HG02642 (cell line): ENCODE measurements around the gene SNCB.
A peak's percentile ranks its signal among the peaks of the same experiment; 100 is the strongest.

Source experiments
- ATAC-seq: cut with Tn5 transposase; IDR thresholded peaks from one replicate; pipeline ENCODE4 v1.9.1; 2021; ENCODE audit warnings: mild to moderate bottlenecking; ENCODE audit not compliant: unreplicated experiment, poor library complexity

SNCB gene

DNA sequence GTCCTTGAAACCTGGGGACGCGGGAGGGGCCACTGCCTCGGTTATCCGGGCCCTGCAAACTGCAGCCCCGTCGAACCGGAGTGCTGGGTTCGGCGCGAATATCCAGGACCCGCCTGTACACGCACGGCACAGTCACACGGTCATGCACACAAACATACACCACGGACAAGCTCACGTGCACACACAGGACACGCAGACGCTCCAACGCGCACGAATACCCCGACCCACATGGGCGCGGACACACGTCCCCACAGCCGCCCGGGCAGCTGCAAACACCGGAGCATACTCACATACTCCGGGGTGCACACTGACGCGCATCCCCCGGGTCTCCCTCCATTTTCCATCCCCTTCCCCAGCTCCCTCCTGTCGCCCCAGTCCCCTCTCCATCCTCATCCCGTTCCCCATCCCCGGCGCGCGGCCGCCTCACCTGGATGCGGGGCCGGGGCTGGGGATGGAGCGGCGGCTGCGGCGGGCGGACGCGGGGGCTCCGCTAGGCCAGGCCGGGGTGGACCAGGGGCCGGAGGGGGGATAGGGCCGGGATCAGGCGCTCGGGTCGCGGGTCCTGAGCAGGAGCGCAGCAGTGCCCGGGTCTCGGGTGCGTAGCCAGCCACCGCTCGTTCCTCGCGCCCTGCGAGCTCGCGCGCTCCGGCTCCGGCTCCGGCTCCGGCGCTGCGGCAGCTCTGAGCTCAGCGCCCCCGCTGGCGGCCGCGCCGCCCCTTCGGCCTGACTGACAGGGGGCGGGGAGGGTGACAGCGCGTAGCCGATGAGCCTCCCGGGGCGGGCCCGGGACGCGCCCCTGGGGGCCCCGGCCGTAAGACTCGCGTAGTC is at the start of gene SNCB, which contains the start of gene EIF4E1B:
TSS of gene SNCB (minus strand) at position 682 of the 828 bp plus-strand sequence. CDS start 880 bp downstream, outside the sequence.
TSS of gene EIF4E1B (plus strand) at position 823 of the 828 bp plus-strand sequence. CDS start 12,113 bp downstream, outside the sequence.
- peak; percentile 70 for ATAC-seq

DNA sequence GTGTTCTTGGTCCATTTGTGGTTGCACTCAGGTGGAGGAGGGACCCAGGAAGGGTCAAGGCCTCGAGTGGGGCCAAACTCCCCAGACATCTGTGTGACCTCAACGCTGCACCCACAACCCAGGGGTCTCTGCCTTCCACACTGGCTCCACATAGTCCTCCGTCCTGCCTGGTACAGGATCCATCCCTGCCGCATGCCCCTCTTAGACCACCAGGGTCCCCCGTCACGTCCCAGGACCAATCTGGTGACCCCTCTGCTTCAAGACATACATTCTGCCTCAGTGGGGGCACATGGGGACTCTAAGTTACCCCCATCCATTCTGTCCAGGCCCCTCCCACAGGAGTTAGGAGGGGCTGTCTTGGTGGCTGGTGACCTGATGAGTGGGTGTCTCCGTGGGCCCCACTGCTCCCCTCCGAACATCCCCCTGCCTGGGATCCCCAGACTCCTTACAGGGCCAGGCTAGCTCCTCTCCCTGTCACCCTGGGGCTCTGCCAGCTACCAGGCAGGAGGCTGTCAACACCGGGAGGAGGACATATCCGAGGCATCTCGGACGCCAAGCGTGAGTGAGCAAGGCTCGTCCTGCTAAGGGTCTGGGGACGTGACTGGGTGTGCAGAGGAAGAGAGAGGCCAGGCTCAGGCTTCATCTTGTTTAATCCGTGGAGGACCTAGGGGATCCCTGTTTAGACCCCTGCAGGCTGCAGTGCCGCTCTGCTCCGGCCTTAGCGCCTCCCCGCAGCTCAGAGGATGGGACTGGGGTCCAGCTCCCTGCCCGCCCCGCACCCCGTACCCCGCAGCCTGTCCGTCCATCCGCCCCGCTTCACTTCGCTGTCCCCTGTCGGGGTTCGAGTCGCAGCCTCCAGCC is 49.3 kb upstream of the SNCB start:
- no peak for ATAC-seq

DNA sequence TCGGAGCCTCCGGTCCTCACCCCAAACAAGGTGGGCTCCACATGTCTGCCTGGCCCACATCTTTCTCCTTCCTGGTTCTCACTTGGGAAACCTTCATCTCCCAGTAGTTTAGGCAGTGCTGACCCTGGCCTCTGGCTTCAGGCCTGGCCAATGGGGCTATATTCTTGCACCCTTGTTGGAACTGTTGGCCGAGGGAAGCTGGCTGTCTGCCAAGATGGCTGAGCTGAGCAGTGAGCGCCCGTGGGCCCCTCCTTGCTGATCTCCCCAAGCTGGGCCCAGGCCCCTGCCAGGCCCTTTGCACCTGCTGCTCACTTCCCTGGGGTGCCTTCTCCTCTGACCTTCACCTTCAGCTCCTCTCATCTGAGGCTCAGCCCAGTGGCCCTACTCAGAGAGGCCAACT is 48.2 kb upstream of the SNCB start:
- ATAC-seq, result no peak

DNA sequence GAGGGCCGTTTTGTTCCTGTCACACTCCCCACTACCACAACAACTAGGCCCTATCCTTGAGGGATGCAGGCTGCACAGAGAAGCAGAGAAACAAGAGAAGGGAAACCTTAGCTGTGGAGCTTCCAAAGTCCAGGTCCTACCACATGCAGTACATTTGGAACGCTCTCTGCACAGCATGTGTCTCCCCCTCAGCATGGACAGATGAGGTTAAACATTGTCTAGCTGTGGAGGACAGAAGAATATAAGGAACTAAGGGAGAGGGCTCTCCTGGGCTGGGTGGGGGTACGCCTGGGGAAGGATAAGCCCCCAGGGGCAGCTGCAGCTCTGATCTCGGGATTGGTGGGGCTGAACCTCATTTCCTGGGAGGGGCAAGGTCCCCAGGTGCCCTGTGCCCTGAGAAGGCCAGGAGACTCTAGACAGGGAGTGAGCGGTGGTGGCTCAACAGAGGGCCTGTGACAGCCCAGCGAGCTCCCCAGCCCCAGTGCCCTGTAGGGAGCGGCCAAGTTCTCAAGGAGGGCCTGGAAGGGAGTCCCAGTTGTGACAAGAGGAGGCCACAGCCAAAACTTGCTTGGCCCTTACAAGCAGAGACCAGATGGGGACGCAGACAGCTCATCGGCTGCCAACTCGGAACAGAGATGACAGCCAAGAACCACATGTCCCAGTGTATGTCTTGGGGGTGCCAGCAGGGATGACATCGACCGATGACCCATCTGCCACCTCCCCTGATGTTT is 47.0 kb upstream of the SNCB start:
- ATAC-seq, result no peak

DNA sequence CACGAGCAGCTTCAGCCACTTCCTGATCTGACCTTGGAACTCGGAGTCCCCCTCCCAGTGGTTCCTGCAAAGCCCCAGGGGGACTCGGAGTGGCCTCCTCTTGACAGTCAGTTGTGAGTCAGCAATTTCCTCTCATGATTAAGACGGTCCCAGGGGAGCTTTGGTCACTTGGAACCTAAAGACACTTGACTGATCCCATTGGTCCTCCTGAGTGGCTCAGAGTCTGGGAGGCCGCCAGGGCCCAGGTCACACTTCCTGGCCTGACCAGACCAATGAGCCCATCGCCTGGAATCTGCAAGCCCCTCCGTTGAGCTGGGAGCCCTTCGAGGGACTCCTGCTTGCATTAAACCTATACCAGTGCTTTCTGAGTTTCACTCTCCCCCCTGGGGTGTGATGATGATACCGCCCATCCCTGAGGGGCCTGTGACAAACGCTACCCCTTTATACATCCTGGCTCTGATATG is 46.1 kb upstream of the SNCB start:
- ATAC-seq, result peak; percentile 58

DNA sequence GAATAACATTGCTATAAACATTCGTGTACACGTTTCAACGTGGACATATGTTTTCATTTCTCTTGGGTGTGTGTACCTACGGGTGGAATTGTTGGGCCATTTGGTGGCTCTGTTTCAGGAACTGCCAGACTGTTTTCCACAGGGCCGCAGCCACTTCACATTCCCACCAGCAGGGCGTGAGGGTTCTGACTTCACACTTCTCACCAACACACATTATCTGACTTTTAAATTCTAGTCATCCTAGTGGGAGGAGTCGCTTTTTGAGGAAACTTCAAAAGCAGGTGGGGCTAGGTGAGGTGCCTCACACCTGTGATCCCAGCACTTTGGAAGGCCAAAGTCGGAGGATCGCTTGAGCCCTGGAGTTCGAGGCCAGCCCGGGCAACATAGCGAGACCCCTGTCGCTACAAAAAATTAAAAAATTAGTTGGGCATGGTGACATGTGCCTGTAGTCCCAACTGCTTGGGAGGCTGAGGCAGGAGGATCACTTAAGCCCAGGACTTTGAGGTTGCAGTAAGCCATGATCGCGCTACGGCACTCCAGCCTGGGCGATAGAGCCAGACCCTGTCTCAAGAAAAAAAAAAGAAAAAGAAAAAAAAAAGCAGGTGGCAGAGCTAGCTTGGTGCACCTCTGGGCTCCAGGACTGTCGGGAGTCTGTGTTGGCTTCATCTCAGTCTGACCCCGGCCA is 45.5 kb upstream of the SNCB start:
- no peak for ATAC-seq

DNA sequence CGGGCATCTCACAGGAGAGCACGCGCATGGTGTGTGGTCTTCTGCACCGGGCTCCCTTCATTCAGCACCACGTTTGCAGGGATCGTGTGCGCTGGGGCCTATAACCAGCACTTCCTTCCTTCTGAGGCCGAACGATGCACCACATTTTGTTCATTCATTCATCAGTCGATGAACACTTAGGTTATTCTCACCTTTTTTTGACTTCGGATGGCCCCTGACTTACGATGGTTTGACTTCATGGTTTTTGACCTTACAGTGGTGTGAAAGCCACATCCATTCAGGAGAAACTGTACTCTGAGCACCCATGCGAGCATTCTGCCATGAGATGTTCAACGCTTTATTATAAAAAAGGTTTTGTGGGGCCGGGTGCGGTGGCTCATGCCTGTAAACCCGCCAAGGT is 44.5 kb upstream of the SNCB start:
- ATAC-seq, result no peak

DNA sequence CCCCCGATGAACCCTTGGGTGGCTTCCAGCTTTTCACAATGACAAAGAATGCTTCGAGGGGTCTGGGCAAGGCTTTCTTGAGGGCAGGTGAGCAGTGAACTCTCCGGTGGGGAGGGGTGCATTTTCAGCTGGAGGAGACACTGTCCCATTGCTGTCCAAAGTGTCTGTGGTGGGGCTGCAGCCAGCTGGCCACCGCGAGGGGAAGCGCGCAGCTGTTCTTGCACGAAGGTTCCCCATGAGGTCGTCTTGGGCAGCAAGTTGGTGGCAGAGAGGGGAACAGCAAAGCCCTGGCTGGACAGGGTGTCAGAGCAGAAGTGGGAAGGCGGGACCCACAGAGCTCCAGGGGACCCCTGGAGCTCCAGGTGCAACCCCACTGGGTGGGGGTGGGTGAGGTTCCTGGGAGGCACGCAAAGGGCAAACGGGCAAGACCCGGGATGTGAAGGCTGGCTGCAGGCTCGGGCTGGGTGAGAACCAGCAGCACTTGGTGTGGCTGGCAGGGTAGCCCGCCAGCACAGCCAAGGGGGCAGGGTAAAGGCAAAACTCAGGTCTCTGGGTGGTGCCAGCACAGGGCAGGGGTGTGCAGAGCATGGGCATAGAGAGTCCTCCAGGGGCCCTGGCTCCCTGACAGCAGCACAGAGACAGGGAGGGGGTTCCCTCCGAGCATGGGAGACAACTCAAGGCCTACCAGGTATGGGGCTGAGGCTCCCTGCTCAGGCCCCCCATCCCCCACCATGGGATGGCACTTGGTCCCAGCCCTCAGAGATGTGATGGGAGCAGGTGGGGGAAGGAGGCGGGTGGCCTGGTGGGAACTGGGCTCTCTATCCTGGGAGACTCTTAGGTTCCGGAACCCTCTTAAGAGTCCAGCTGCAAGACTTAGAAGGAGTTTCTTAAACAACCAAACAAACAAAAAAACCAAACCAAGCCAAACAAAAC is 43.6 kb upstream of the SNCB start:
- ATAC-seq, result no peak

DNA sequence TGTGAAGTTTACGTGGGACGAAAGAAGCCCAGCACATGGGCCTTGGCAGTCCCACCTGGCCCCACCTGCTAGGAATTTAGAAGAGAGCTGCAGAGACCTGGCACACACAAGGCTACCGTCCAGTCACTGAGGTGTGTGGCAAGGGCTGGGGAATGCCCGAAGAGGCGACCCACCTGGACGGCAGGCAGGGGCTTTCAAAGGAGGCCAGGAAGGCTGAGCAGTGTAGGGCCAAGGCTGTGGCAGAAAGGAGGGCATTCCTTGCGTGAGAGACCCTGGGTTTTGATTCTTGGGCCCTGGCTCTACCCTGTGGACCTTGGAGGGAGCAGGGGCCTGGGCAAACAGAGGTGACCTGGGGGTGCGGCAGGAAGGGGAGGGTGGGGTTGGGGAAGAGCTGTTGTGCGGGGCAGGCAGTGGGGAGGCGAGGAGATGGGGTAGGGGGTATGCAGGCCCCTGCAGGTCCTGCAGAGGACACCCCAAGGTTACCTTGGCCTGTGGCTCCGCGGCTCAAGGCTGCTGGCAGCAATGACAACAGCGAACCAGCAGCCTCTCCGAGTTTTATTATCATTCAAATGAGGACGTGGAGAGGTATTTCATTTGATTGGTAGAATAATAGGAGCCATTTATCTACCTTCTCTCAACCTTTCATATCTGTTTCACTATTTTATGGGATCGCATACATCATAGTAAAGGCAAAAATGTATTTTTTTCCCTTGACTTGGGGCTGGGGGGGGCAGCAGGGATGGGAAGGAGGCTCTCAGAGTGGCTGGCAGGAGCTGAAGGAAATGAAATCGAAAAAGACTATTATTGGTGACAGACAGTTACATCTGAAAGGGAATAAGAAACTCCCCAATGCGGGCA is 41.8 kb upstream of the SNCB start:
- ATAC-seq, result no peak

DNA sequence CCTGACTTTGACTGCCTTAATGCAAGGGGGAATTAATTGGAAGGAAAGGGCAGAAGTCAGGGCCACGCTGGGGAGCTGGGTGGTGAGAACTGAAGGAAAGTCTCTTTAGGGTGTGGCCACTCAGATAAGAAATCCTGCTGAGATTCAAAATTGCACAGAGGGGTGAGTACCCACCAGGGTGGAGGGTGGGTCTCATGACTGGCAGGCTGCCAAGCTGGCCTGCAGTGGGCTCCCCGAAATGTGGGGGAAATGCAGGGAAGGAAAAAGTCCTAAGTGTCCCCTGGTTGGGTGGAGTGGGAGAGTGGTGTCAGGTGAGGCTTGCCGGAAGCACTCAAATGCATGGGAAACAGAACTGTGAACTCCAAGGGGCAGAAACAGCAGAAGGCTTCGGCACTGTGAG is 41.1 kb upstream of the SNCB start:
- no peak for ATAC-seq

DNA sequence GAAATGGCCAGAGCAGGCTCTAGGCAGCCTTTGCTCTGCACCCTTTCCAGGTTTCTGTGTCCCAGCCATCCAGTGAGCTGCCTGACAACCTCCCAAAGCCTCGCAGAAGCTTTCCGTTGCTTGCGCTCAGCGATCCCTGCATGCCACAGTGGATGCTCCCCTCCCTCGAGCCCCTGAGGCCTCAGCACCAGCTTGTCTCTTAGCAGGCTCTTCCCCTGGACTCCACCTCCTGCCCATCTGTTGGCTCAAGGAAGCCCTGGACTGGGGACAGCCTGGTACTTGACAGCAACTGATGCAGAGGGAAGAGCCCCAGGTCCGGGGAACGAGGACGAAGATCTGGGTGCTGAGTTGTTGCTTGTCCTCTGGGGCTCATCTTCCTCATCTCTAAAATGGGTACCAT is 40.1 kb upstream of the SNCB start:
- no peak for ATAC-seq

DNA sequence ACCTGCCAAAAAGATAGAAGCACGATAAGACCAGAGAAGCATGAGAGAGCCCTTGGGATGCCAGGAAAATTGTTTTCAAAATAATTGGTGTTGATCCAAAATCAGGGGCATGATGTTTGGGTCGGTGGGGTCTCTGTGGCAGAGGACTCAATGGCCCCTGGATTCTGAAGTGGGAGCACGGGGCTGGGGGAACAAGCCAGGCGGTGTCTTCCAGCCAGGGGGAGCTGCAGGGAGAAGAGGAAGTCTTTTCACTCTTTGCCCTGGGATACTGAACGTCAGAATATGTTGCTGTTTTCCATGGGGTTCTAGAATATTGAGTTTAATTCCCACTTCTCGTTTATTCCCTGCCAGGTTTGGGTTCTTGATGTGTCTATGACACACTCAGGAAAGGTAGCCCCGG is 37.3 kb upstream of the SNCB start:
- ATAC-seq, result no peak

DNA sequence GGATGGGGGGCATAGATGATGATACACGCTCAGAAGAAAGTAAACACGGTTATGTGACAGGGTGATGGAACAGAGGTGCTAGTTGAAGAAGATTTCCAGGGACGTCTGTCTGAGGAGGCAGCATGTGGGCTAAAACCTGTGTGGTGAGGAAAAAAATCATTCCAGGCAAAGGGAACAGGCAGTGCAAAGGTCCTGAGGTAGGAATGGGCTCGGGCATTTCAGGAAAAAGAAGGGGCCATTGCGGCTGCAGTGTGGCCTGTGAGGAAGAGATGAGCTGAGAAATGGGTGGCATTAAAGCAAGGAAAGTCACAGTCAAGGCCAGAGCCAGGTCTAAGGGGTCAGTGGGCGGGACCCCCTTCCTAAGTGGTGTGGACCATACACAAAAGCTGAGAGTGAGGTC is 35.2 kb upstream of the SNCB start:
- no peak for ATAC-seq

DNA sequence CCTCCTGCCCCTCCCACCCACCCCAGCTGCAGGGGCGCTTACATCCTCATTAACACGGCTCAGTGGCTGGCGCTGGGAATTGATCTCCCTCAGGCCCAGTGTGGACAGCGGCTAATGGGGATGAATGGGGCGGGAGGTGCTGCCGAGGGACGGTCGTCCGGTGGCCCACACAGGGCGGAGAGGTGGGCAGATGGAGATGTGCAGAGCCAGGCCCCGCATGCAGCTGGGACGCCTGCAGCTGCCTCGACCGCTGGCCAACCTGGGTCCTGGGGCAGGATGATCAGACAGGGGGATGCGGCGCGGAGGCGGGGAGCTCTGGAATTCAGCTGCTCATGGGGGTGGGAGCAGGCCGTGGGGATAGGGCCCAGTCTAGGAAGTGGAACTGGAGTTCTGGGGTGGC is 34.6 kb upstream of the SNCB start:
- no peak for ATAC-seq

DNA sequence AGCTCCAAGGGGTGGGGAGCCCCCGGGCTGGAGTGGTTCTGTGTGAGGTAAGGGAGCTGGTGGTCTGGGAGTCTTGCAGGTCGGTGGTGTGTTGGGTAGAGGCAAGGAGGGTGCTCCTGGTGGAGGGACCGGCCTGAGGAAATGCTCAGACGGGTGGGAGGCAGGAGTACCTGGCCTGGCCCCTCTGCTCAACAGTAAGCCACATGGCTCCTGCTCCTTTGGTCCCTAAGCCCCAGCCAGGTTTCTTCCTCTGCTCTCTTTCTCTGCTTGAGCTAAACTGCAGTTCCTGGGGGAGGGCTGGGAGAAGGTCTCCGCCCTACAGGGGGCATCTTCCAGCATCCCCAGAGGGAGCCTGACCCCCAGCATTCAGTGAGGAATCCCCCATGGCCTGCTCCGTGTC is 34.1 kb upstream of the SNCB start:
- ATAC-seq, result no peak

DNA sequence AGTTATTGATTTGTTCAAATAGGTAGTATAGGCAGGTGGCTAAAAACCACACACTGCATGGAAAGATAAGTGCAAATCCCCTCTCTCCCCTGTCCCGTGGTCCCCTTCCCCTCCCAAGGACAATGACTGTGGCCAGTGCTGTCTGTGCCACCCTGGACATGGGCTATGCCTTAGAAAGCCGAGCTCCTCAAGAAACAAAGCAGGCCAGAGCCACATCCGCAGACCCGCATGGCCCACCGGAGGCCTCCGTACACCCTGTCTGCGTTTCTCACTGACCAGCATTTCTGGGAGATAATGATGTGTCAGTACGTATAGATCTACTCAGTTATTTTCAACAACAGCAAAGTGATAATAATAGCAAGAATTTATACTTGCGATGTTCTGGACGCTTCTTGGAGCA is 33.2 kb upstream of the SNCB start:
- no peak for ATAC-seq

DNA sequence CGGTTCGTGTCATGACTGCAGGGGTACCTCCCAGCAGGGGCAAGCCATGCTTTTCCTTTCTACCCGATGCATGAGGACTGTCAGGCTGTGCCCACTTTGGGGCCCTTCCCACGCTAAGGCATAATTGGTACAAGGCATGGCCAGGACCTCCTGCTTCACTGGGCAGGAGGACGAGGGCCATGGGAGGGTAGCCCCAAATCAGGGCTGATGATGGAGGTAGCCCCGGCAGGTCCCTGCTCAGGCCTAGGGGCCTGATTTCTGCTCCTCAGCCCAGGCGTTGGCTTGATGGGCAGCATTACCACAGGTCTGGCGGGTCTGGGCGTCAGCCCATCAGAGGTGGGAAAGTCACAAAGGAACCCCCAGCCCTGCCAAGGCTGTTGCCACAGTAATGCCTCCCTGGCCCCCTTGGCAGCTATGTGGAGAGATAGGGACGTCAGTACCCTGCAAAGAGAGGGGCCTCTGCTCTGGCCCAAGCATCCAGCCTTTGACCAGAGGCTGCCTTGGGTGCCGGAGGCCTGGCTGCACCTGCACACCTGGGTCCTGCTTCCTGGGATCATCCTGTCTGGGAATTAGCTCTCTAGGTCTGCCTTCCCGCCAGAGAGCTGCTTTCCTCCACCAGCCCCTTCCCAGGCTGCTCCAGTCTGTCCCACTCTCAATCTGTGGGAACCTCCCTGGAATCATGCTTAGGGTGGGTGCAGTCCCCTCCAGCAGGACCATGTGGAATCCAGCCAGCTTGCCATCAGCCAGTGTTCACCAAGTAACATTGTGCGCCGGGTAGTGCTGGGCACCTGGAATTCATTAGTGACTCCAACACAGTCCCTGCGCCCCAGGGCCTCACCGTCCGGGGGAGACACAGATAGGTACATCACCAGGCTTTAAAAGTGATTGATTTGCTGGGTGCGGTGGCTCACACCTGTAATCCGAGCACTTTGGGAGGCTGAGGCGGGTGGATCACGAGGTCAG is 32.3 kb upstream of the SNCB start:
- ATAC-seq, result no peak
